Brain pericyte (primary cell): ENCODE results near the gene PGM1.

Experiments
- DNase-seq: peaks from one replicate; pipeline ENCODE4 v3.0.0-alpha.2; 2012; ENCODE audit warnings: low read depth, low spot score

The PGM1 gene

DNA sequence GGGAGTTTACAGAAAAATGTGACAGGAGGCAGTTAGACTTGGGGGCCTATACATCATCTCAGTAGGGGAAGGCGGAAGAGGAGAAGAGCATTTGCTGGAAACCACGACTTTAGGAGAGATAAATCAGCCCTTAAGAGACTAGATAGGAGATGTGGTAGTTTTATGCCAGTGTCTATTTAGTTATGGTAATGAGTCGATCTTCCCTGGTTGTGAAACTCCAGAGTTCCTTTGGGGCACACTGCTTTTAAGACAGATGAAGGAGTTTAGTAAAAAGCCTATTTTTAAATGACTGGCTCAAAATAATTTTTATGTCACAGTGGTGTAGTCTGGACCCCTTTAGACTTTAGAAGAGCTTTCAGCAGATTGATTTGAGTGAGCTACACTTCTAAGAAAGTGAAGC is 7.8 kb downstream of the PGM1 start:
- DNase-seq = no peak

DNA sequence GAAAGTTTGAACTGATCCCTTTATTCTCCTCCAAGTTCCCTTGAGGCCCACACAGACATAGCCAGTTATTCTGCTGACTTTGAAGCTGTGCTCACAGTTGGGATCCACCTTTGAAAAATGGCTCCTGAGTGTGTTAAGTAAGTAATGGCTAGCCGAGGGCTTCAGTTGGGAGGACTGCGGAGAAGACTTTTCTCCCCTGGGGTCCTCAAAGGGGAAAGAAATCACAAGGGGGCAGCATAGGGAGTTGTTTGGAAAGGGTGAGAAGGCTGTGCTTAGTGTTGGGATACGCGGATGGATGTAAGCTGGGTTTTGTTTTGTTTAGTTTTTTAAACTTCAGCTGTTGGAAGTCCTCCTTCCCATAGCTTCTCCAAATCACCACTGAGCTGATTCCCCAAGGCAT is 8.3 kb downstream of the PGM1 start:
- no peak for DNase-seq

DNA sequence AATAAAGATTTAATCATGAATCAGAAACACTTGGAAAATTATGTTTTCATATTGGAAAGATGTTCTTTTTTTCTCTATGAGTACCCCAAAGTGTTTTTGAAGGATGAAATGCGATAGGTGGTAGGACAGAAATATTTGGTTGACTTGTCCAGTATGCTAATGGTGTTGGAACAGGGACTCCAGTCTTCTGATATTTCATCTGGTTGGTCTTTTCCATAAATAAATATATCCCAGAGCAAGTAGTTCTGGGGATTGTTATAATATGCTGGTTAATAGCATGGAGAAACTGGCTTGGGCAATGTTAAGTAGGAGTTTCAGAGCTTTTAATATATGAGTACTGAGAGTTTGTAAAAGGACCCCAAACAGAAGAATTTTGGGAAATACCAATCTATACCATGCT is 8.7 kb downstream of the PGM1 start:
- DNase-seq = no peak

- no peak for DNase-seq
These were observed 9.4 kb downstream of the PGM1 start for GRCh38 chr1:63602629-63603028.

DNA sequence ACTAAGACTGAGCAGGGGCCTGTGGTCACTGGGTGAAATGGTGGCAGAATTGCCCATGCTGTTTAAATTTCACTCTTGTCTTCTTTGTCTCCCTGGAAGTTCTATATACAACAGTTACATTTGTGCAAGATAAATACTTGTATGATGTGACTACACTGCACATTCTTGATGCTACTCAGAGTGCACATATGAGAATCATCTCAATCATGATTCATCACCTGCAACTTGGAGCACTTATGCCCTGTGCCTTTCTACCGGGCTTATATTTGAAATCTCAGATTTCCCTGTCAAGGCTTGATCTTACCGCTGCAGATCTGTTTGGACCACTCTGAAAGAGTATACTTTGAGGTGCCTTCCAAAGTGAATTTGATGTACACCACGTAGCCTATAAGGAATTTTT is 10.6 kb downstream of the PGM1 start:
- DNase-seq = no peak

- no peak for DNase-seq
These were observed 14.1 kb downstream of the PGM1 start for GRCh38 chr1:63607322-63607721.

DNA sequence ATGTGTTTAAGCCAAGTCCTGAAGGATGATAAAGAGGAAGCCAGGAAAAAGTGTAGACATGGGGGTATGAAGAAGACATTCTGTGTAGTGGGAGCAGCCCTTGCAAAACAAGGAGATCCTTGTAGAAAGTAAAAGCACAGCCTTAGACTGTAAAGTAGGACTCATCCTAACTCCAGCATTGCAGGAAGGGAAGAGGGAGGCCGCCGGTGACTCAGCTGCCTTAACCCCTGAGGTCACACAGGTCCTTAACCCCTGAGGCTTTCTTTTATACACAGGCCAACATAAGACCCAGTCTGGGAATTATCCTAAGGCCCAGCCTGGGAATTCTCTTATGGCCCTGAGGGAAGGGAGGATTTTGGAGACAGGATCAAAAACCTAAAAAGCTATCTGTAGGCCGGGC is 18.0 kb downstream of the PGM1 start:
- no peak for DNase-seq

DNA sequence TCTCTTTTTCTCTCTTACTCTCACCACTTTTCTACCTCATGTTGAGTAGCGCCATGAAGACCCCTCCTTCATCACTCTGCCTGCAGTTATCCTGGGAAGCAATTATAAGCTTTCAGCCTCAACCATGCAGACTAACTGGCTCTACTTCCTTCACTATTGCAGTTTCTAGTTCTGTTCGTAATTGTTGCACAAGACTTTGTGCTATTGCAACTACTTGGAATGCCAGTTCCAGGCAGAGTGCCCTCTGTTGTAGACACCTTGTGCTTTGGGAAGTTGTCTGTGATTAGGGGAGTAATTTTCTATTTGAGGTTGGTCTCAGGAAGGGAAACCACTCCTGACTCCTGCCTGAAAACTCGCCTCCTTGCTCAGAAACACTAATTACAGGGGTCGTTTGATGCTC is 19.4 kb downstream of the PGM1 start:
- DNase-seq = no peak

GRCh38 chr1:63612971-63613370 is 19.8 kb downstream of the PGM1 start:
- no peak for DNase-seq

- peak; percentile 36 for DNase-seq
These were observed 22.7 kb downstream of the PGM1 start for GRCh38 chr1:63615768-63616420.

GRCh38 chr1:63617450-63617849 is 24.2 kb downstream of the PGM1 start:
- no peak for DNase-seq

DNA sequence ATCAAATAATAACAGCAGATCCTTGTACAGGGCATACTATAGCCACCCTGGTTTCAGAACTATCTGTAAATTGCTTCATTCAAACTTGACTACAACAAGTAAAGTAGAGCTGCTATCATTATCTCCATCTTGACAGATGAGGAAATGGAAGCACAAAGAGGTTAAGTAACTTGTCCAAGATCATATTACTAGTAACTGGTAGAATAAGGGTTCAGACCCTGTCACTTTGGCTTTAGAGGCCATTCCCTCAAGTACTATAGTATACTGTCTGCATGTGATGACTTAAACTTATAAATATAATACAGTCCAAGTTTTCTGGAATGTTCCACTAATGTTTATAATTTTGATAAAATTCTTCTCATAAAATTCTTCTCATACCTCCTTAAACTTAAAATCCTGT is 24.8 kb downstream of the PGM1 start:
- DNase-seq = no peak

DNA sequence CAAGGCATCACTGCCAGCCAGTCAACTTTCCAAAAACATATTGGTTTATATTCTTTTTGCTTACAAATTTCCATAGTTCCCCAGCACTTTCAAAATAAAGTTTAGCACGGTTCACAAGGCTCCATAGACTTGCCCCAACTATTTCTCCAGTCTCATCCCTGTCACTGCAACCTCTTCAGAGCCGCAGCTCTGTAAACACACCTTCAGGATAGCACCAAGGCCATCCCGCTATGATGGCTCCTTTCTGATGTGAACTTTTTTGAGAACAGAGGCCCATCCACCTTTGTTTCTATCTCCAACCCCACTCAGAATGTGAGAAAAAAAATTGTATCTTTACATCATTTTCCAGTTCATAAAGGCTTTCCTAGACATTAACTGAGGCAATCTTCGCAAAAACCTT is 26.3 kb downstream of the PGM1 start:
- no peak for DNase-seq

- no peak for DNase-seq
These were observed 27.5 kb downstream of the PGM1 start for GRCh38 chr1:63620671-63621070.

DNA sequence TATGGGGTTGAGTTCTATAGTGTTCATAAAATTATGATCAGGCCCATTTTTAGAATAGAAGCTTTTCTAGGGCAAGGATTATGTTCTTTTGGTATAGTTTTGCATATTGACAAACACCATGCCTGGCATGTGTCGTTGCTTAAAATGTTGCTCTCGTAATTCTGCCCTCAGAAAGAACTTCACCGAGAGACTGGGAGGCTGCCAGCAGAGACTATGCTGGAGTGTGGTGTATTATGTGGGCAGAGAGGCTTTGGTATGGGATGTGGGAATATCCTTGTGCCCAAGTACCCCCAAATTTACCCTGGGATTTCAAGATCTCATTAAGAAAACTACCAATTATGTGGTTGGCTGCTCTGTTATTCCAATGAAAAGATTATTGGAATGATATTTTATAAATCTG is 27.9 kb downstream of the PGM1 start:
- DNase-seq = no peak

DNA sequence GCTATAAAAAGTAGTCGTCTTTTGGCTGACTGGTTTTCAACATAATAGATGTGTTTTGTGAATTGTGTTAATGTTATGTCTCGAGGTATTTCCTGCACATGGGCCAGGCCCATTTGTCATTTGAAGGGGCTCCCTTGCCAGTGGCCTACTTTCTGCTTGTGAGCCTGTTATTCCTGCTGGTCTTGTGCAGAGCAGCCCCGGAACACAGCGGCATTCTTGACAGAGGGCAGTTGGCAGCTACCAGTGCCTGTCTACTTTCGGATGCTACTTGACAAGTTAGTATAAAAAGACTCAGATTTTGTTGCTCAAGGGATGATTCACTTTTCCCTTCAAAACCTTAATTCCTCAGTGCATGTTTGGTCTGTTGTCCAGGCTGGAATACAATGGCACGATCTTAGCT is 28.5 kb downstream of the PGM1 start:
- no peak for DNase-seq

DNA sequence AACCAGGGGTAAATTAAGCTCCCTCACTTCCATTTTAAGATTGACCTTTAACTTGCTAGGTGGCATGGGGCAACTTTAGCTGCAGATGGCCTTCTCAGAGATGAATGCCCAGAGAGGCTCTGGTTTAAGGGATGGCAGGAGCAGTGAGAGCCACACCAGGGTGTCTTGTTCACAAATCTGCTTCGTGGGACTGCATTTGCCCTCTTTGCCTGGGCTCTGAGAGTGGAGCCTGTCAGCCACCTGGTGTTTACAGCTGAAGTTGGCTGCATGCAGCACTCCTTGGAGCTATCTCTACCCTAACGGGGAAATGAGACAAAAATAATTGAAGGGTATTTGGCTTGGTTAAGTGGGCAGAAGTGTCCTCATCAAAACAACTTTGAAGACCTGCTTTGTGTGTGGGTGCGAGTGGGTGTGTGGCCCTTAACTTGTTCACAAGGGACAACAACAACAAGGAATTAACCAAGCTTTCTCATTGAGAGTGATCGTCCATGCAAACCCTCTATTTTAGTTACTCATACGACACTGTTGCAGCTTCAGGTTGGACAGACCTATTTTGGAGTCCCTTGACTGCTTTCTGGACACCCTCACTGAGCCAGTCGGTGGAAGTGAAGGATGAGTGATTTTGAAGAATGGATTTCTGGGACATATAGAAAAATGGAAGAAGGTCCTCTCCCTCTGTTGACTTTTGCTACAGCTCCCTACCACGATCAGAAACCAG is 29.8 kb downstream of the PGM1 start:
- no peak for DNase-seq

DNA sequence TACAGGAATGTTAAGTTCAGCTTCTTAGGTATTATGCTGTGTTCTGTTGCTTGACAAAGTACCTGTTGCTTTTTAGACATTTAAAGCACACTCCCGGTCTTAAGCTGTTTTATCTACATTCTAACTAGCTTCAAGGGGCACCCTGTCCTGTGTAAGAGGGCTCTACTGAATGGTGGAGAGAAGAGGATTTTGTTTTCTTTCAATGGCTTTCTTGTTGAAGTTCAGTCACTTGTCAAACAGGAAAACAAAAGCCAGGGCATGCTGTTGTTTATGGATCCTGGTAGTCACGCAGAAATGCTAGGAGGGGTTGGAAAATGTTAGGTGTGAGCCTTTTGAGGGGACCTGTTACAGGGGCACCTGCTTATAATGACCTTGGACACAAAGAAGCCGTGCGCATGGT is 30.7 kb downstream of the PGM1 start:
- no peak for DNase-seq

GRCh38 chr1:63624911-63625310 is 31.7 kb downstream of the PGM1 start:
- no peak for DNase-seq

DNA sequence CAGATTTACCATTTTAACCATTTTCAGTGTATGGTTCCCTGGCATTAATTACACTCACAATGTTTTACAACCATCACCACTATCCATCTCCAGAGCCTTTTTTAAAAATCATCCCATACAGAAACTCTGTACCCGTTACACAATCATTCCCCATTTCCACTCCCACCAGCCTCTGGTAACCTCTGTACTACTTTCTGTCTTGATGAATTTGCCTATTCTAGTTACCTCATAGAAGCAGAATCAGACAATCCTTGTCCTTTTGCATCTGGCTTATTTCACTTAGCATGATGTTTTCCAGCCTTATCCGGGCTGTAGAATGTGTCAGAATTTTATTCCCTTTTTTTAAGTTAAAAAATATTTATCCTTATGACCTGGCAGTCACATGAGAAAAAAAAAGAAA is 33.0 kb downstream of the PGM1 start:
- no peak for DNase-seq

DNA sequence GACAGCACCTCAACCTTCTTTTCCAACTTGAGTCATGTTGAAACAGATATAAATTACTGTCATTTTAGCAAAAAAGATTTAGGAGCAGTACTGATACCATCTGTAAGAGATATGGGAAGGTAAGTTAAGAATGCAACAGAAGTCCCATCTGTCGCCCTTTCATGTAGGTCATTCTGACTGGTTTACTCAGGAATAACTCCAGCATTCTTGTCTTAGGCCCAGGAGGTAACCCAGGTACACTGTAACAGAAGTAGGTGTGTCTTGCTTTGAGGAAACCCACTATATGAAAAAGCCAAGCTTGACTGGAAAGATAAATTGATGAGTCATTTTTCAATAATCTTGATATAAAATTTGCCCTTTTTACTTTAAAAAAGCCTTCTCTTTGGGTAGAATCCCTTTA is 35.4 kb downstream of the PGM1 start:
- DNase-seq = no peak

GRCh38 chr1:63630238-63630637 is 37.0 kb downstream of the PGM1 start:
- no peak for DNase-seq

DNA sequence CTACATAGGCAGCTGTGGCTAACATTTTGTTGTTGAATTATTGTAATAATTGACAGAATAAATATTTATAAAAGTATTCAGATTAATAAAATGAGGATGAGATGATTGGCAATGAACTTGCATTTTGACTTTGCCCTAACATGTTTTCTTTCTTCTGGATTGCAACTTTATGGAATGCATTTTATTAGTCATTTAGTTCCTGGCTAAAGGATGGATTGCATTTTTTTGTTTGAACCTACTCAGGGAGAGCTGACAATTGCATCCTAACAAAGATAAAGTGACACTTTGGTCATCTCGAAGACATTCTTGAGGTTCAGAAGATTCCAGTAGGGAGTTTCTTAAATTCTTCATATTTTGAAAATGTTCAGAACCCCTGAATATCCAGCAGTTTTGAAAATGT is 37.5 kb downstream of the PGM1 start:
- no peak for DNase-seq

GRCh38 chr1:63632110-63632509 is 38.9 kb downstream of the PGM1 start:
- no peak for DNase-seq
